DMS53 (cell line): ENCODE results near the gene GPR32.
"Not testable (repeated sequence)": the region's sequence is repeated elsewhere in the genome, so short reads cannot be mapped to it uniquely, and the experiment has no call there.

Experiments
- DNase-seq: peaks from one replicate; lab custom pipeline; 2025; lab: John Stamatoyannopoulos, UW

Gene GPR32

GRCh38 chr19:50803633-50804419 lies 33.6 kb downstream of the GPR32 start:
- DNase-seq, result peak; percentile 68

- DNase-seq, result peak; percentile 99
These were observed 34.4 kb downstream of the GPR32 start for GRCh38 chr19:50804420-50805272.

DNA sequence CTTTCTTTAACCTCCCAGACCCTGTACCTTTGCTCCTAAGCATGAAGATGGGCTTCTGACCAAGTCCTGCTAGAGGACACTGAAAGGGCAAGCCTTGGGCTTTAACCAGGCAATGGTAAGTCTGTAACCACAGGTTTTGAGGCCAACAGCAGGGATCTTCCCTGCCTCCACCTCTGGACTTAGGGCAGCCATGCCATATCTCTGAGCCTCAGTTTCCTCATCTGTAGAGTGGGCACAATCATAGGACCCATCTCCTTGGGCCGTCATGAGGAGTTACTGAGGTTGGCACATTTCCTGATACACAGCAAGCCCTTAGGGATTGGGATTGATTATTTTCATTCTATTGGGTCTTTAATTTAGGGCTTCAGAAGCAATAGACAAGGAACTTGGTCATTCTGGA lies 38.6 kb downstream of the GPR32 start:
- DNase-seq, result no peak

DNA sequence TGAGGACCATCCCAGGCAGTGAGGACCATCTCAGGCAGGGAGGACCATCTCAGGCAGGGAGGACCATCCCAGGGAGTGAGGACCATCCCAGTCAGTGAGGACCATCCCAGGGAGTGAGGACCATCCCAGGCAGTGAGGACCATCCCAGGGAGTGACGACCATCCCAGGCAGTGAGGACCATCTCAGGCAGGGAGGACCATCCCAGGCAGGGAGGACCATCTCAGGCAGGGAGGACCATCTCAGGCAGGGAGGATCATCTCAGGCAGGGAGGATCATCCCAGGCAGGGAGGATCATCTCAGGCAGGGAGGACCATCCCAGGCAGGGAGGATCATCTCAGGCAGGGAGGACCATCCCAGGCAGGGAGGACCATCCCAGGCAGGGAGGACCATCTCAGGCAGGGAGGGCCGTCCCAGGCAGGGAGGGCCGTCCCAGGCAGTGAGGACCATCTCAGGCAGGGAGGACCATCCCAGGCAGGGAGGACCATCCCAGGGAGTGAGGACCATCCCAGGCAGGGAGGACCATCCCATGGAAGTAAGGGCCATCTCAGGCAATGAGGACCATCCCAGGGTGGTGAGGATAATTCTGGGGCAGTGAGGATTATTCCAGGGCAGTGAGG lies 41.5 kb downstream of the GPR32 start:
- DNase-seq, result not testable (repeated sequence)

DNA sequence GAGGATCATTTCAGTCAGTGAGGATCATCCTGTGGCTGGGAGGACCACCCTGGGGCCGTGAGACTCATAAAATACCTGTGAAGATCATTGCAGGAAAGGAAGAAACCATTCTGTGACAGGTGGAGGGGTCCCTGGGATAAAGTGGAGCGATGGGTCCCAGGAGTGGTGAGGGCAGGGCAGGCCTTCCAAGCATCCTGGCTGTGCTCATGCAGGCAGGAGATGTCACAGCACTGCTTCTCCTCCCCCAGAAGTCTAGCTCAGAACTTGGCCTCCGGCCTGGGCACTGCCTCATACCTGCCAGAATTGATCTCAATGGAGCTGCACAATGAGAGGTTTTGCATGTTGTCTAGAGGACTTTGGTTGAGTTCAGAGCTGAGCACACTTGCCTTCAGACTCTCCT lies 42.2 kb downstream of the GPR32 start:
- no peak for DNase-seq

GRCh38 chr19:50814883-50815282 lies 44.6 kb downstream of the GPR32 start:
- no peak for DNase-seq

GRCh38 chr19:50815439-50815838 lies 45.2 kb downstream of the GPR32 start:
- DNase-seq, result peak; percentile 26

DNA sequence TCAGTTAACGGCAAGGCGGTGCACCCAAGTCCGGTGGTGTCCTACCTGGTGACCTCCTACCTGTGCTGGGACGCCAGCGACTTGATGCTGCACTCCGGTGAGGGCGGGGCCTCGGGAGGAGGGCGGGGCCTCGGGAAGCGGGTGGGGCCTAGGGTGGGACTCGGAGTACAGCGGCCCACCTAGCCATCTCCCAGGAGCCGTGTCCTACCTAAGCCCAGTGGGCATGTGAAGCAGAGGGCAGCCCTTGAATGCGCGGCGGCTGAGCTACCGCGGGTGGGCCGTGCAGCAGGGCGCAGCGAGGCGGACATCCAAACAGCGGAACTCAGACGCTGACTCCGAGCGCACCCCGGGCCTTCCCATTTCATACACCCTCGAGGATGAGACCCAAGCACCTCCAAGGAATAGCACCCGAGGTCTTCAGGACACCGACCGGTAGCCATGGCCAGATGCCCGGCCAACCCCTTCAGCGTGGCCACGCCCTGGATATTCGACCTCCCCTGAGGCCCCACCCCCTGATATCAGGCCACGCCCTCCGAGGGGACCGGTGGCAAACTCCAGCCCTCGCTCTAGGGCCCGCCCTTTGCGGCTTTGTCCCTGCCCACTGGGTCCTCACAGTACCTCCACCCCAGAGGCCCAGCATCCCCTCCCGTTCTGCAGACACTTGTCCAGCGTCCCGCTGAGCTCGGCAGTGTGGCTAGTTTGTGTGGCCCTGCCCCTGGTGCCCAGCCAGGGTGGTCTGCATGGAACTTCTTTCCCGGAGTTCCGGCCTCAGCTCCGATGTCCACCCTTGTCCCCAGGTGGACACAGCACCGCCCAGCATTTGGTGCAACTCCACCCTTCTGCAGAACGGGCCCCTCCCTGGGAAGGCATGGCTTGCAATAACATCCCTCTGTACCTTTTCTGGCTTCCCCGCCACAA lies 47.9 kb downstream of the GPR32 start:
- peak; percentile 92 for DNase-seq

- DNase-seq, result peak; percentile 91
These were observed 48.7 kb downstream of the GPR32 start for GRCh38 chr19:50818859-50819472.

- peak; percentile 40 for DNase-seq
These were observed 49.4 kb downstream of the GPR32 start for GRCh38 chr19:50819636-50820035.

DNA sequence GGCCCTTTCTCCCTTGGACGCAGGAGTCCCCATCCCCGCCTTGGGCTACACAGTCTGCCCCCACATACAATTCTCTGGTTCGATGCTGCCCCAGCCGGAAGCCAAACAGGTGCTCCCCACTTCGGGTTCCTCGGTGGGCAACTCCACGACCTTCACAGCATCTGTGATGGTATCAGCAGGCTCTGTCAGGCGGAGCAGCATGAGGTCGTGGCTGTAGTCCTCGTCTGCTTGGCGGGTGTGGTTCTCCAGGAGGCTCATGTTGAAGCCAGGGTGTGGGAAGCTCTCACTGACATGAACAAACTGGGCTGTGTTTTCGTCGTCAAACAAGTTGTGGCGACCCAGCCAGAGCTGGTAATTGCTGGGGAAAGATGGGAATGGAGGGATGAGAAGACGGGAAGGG lies 49.8 kb downstream of the GPR32 start:
- peak; percentile 40 for DNase-seq

GRCh38 chr19:50820549-50821247 lies 50.4 kb downstream of the GPR32 start:
- peak; percentile 58 for DNase-seq

DNA sequence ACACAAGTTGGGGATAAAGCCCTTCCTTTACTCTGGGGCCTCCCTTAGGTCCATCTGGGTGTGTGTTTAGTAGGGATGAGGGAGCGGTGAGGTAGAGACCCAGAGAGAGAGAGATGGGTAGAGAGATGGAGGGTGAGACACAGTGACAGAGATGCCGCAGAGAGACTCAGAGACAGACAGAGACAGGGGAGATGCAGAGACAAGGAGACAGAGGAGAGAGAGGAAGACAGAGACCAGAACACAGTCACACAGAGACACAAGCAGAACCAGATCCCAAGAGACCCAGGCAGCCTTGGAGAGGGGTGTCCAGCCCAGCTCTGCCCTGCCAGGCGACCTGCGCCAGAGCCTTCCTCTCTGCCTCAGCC lies 51.0 kb downstream of the GPR32 start:
- no peak for DNase-seq
